Mucosa of stomach (tissue), 1 donor: Measurements from ENCODE around the gene KCNJ12.
"Not testable (repeated sequence)": the region's sequence is repeated elsewhere in the genome, so short reads cannot be mapped to it uniquely, and the experiment has no call there.

Experiments used
- H3K27me3 ChIP-seq: one replicate; pipeline ENCODE4 v1.7.0; 2013; ENCODE audit warnings: mild to moderate bottlenecking, low read length; ENCODE audit not compliant: control insufficient read depth, insufficient read depth
- H3K36me3 ChIP-seq: one replicate; pipeline ENCODE4 v1.7.0; 2013; ENCODE audit warnings: low read length; ENCODE audit not compliant: control insufficient read depth, insufficient read depth
- H3K4me1 ChIP-seq: one replicate; pipeline ENCODE4 v1.7.0; 2013; ENCODE audit warnings: mild to moderate bottlenecking, low read length; ENCODE audit not compliant: control insufficient read depth, insufficient read depth
- H3K4me3 ChIP-seq: one replicate; pipeline ENCODE4 v1.7.0; 2013; ENCODE audit warnings: low read length
- H3K9ac ChIP-seq: one replicate; pipeline ENCODE4 v1.7.0; 2013; ENCODE audit warnings: mild to moderate bottlenecking, low read length, moderate library complexity
- H3K9me3 ChIP-seq: one replicate; pipeline ENCODE4 v1.7.0; 2013; ENCODE audit warnings: mild to moderate bottlenecking, low read length, moderate library complexity; ENCODE audit not compliant: control insufficient read depth
- donor health status: Pancreatic carcinoma.

The KCNJ12 gene

GRCh38 chr17:21445091-21445650, 69.0 kb downstream of the KCNJ12 start:
- H3K4me1 ChIP-seq = no peaks in the 10 kb centered on the region
- H3K9ac ChIP-seq = no peak overlapping the region
- H3K4me3 ChIP-seq = no peak overlapping the region
- no peaks in the 10 kb centered on the region for H3K36me3 ChIP-seq
- no peaks in the 10 kb centered on the region for H3K27me3 ChIP-seq
- no peaks in the 10 kb centered on the region for H3K9me3 ChIP-seq

GRCh38 chr17:21447552-21447951, 71.4 kb downstream of the KCNJ12 start:
- H3K4me3 ChIP-seq, H3K36me3 ChIP-seq, H3K9me3 ChIP-seq, H3K9ac ChIP-seq, H3K4me1 ChIP-seq, H3K27me3 ChIP-seq: not testable (repeated sequence)

DNA sequence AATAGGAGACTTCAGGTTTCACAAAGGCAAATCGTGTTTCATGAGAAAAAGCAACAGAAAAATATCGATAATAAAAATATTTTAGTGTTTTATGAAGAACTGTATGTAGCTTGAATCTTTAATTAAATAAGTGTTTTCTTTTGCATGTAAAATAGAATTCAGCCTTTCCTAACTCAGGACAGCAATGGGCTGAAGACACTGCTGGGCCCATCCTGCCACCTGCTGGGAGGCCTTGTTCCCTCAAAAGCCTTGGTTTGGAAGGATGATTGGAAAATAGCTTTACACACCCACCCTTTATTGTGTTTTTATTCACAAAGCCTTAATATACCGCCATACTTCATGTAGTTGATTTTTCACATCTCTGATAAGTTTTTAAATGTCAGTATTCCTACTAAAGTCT, 73.7 kb downstream of the KCNJ12 start:
- H3K36me3 ChIP-seq, H3K9ac ChIP-seq, H3K27me3 ChIP-seq, H3K4me3 ChIP-seq, H3K9me3 ChIP-seq, H3K4me1 ChIP-seq: not testable (repeated sequence)

DNA sequence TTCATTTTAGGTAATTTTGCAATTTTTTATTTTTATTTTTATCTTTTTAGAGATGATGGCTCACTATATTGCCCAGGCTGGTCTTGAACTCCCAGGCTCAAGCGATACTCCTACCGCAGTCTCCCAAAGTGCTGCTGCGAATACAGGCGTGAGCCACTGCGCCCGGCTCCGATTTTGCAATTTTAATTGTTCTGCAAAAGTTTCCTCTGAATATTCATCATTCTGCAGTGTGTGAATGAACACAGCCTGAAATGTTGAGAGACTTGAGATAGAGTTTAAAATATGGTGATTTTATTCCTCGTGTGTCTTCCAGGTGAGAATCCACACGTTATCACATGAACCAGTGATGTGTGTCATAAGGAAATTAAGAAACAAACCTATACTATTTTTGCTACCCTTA, 75.8 kb downstream of the KCNJ12 start:
- Histone ChIP-seq H3K4me1 (peaks cover 4% of the 10 kb centered on the region), H3K9me3 (no peaks in the 10 kb centered on the region), H3K27me3 (no peaks in the 10 kb centered on the region), H3K9ac (no peak overlapping the region), H3K36me3 (no peaks in the 10 kb centered on the region), H3K4me3 (no peak overlapping the region)

DNA sequence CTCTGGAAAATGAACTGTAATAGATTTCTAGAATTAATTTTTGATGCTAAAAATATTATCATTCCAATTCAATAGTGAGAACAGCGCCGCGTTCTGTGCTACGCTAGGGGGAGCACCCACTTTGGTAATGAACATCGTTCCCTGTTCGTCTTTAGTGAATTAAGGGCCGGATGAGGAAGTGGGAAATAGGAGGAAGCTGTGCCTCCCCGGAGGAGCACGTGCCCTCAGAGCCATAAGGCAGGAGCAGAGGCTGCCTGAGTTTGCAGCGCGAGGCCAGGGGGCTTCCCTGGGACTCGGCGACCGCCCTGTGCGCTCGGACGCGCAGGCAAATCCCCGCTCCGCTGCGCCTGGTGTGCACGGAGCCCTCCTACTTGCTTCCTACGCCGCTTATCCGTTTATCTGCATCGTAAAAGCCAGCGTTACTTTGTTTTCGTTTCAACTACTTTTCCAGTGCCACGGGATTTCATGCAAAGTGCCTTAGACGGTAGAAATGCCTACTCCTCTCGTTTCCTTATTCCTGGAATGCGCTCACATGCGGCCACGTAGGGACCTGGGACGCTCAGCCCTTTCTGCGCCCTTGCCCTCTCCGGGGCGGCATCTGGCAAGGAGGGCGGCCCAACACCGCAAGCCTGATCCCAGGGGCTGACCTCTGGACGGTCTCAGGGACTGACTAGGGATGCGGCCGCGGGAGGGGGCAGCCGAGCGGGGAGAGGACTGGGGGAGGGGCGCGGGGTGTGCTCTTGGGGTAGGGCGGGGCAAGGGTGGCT, 76.4 kb downstream of the KCNJ12 start:
- no peak overlapping the region for H3K9ac ChIP-seq
- peaks cover 3% of the 10 kb centered on the region for H3K27me3 ChIP-seq
- no peak overlapping the region for H3K4me3 ChIP-seq
- H3K9me3 ChIP-seq = no peaks in the 10 kb centered on the region
- no peaks in the 10 kb centered on the region for H3K36me3 ChIP-seq
- peaks cover 4% of the 10 kb centered on the region for H3K4me1 ChIP-seq

DNA sequence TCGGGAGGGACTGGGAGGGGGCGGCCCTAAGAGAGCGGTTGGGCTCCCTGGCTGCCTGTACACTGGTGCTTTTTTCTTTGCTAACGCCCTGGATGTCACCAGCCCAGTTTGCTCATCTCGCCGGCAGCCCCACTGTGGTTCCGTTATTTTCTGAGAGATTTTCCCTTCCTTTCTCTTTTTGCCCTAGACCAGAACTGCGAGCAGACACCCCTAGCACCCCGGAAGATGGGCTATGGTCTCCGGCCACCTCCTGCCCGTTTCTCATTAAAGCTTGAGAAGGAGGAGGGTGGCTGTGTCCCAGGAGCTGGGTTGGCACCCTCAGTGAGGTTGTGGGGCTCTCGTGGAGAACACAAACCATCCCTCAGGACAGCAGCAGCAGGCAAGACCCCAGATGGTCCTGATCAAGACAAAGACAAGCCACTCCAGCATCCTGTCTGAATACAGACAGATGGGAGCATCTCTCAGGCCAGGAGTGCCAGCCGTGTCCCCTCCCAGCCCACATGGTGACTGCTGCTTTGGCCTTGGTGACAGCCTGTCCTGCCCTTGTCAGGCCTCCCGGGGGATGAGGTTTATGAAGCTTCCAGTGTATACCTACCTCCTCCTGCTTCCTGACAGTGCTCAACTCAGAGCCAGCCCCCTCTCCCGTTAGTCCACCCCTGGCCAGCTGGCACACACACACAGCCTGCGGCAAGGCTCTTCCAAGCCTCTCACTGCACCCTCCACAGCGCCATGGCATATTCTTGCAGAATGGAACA, 77.2 kb downstream of the KCNJ12 start:
- Histone ChIP-seq H3K36me3 (no peaks in the 10 kb centered on the region), H3K4me1 (peaks cover 4% of the 10 kb centered on the region), H3K9ac (no peak overlapping the region), H3K9me3 (no peaks in the 10 kb centered on the region), H3K4me3 (no peak overlapping the region), H3K27me3 (peaks cover 11% of the 10 kb centered on the region)

DNA sequence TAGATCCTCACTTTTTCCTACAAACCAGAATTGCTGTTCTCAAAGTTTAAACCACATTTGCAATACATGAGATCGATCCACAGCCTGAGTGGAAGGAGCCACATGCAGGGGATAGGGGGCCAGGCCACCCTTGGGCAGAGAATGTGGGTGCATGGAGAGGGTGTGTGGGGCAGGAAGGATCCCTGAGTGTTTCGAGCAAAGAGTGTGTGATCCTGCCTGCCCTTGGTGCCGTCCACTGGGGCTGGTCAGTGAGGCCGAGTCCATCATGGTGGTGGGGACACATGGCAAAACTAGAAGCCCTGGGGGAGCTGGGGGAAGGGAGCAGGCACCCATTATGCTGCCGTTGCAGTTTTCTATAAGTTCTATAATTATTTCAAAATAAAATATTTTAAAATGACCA, 77.8 kb downstream of the KCNJ12 start:
- H3K4me1 ChIP-seq, H3K4me3 ChIP-seq, H3K36me3 ChIP-seq, H3K9me3 ChIP-seq, H3K9ac ChIP-seq: not testable (repeated sequence)
- H3K27me3 ChIP-seq = peaks cover 14% of the 10 kb centered on the region

- peaks cover 14% of the 10 kb centered on the region for H3K27me3 ChIP-seq
- peaks cover 4% of the 10 kb centered on the region for H3K4me1 ChIP-seq
- H3K36me3 ChIP-seq = no peaks in the 10 kb centered on the region
- H3K9me3 ChIP-seq = no peaks in the 10 kb centered on the region
- H3K4me3 ChIP-seq = no peak overlapping the region
- no peak overlapping the region for H3K9ac ChIP-seq
These were observed 78.3 kb downstream of the KCNJ12 start for GRCh38 chr17:21454441-21454840.

- no peaks in the 10 kb centered on the region for H3K36me3 ChIP-seq
- H3K4me1 ChIP-seq = peaks cover 4% of the 10 kb centered on the region
- H3K27me3 ChIP-seq = peaks cover 14% of the 10 kb centered on the region
- H3K4me3 ChIP-seq = no peak overlapping the region
- H3K9me3 ChIP-seq = no peaks in the 10 kb centered on the region
- H3K9ac ChIP-seq = no peak overlapping the region
These were observed 79.6 kb downstream of the KCNJ12 start for GRCh38 chr17:21455761-21456160.

DNA sequence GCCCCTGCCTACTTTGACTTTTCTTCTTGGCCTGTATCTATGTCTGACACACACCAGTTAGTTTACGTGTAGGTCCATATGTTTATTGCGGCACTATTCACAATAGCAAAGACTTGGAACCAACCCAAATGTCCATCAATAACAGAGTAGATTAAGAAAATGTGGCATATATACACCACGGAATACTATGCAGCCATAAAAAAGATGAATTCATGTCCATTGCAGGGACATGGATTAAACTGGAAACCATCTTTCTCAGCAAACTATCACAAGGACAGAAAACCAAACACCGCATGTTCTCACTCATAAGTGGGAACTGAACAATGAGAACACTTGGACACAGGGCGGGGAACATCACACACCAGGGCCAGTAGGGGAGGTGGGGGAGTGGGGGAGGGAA, 80.3 kb downstream of the KCNJ12 start:
- not testable (repeated sequence) for H3K9me3 ChIP-seq, H3K9ac ChIP-seq
- peaks cover 14% of the 10 kb centered on the region for H3K27me3 ChIP-seq

DNA sequence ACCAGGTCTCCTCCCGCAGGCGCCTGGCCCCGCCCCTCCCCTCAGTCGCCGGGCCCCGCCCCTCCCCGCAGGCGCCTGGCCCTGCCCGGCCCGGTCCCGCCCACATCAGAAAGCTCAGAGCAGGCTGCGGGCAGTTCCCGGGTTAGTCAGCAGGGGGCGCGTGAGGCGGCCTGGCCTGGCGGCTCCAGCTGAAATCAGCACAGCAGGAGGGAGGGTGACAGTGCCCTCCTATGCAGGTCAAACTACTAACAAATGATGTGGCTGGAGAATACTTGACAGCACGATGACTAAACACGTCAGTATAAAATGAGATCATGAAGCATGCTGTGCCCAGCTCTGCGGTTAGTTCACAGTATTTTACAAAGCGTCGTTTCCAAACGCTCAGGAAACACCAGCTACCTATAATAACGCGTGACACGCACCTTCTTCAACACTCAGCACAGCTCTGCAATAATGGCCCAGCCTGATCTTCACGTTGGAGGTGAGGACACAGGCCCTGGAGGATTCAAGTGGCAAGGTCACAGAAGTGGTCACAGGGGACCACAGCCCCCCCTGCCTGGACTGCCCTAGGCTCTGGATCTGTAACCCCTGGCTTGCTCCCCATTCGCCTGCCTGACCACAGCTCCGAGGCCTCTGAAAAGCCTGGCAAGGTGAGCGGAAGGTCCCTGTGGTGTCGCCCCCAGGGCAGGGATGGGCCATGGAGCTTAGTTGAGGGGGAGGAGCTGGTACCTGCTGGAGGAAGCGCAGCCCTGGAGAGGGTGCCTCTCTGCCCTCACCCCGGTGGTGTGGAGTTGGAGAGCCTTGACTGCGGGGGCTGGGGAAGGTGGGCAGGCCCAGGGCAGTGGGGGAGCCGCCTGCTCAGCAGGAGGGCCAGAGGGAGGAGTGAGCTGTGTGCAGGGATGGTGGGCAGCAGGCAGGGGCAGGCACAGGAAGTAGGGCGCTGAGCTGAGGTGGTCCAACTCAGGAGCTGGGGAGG, 81.2 kb downstream of the KCNJ12 start:
- Histone ChIP-seq H3K36me3 (no peaks in the 10 kb centered on the region), H3K4me1 (peaks cover 4% of the 10 kb centered on the region), H3K4me3 (no peak overlapping the region), H3K27me3 (peaks cover 14% of the 10 kb centered on the region), H3K9me3 (no peaks in the 10 kb centered on the region), H3K9ac (no peak overlapping the region)

More for the DNA sequence above, 80.3 kb downstream of the KCNJ12 start:
- H3K4me3 ChIP-seq, H3K4me1 ChIP-seq, H3K36me3 ChIP-seq: not testable (repeated sequence)
